ENCODE measurements around the gene MTHFD1L. TPM values are rescaled to one million over a fixed set of nuclear protein-coding genes. Genes with fewer than 3 reads are reported as not detected.

Gene MTHFD1L
- total and polyA plus RNA-seq, 10 donors, result 6.7 to 32.1 (median 13.1) TPM

- no peaks in the 10 kb centered on the region for H3K27me3 ChIP-seq (replicated peaks in 1 of 7)
- no peak overlapping the region for H3K27ac ChIP-seq
- H3K9me3 ChIP-seq, result no peaks in the 10 kb centered on the region
- peaks cover 0 to 30% (median 4%) of the 10 kb centered on the region in 6 donors for H3K36me3 ChIP-seq
- DNase-seq, result no peak
- no peak overlapping the region for H3K4me3 ChIP-seq
- peaks cover 0 to 19% (median 12%) of the 10 kb centered on the region in 6 donors for H3K4me1 ChIP-seq
- TF ChIP-seq CTCF (IDR thresholded peaks at IDR 0.05 in 8 of 11, conservative IDR thresholded peaks at IDR 0.05 in 3 of 11) (no peak), POLR2AphosphoS5 (IDR thresholded peaks at IDR 0.05) (no peak), POLR2A (IDR thresholded peaks at IDR 0.05) (no peak)
- 88 to 92% (median 92%) methylated on average over 3 of the region's 3 CpGs for WGBS, 5 donors
- intact Hi-C loops (cut with DNase I; ENCODE audit: low total_unique reads), result no loop called here
Measured at GRCh38 chr6:150902142-150902776, 36.8 kb downstream of the MTHFD1L start.

DNA sequence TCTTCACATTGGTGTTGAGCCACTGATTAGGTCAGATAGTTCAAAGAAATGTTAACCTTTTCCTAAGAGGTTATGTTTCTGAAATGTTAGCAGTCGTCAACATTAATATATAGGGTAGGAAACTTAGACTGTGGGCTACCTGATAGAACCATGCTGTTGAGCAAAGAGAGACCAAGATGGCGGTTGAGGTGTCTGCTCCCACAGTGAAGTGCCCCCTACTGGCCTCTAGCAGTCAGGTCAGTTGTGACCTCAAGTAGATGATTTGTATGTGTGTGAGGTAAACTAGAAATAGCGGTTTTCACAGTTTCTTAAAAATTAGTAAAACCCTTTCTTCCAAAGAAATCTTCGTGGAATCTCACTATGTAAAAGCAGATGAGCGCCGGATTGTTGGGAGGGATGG is 40.3 kb downstream of the MTHFD1L start:
- Histone ChIP-seq H3K4me1 (no peaks in the 10 kb centered on the region), H3K27me3 (replicated peaks in 1 of 7) (no peaks in the 10 kb centered on the region), H3K4me3 (no peak overlapping the region), H3K36me3 (peaks cover 0 to 26% (median 4%) of the 10 kb centered on the region in 6 donors), H3K9me3 (no peaks in the 10 kb centered on the region), H3K27ac (no peak overlapping the region)
- no peak for DNase-seq
- TF ChIP-seq POLR2AphosphoS5 (IDR thresholded peaks at IDR 0.05) (no peak), POLR2A (IDR thresholded peaks at IDR 0.05) (no peak), CTCF (IDR thresholded peaks at IDR 0.05 in 8 of 11, conservative IDR thresholded peaks at IDR 0.05 in 3 of 11) (no peak)
- WGBS, 5 donors, result 80 to 100% (median 89%) methylated on average over 6 of the region's 6 CpGs
- intact Hi-C loops (cut with DNase I; ENCODE audit: low total_unique reads), result no loop called here

DNA sequence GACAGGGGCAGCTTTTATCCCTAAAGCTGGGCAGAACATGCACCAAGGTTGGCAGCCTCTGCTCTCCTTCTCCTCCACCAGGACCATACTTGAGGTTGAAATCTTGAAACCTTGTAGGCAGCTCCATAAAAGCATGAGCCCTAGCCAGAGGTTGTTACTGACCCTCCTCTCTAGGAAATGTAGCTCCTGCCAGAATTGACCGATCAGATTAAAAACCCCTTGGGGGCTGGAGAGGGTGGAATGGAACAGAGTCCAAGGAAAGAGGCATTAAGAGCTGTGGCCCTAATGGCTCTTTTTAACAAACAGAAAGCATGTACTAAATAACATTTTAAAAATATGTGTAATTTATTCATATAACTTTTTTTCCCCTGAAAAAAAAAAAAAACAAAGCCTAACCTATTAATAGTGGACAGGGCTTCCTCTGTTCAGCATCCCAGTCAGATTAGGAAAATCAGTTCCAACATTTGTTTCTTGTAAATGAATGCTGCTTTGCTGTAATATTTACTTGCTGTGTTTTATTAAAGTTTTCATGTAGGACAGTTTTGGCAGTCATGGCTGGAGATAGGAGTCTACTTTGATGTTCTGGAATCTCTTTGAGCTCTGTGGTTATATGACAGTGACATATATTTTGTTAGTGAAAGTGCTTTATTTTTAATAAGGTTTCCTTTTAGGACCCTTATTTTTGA is 41.3 kb downstream of the MTHFD1L start:
- DNase-seq, result no peak
- intact Hi-C loops (cut with DNase I; ENCODE audit: low total_unique reads), result no loop called here
- 88 to 100% (median 96%) methylated on average over 1 of the region's 1 CpG for WGBS, 5 donors
- H3K36me3 ChIP-seq, result peaks cover 0 to 27% (median 4%) of the 10 kb centered on the region in 6 donors
- H3K4me1 ChIP-seq, result no peaks in the 10 kb centered on the region
- H3K27ac ChIP-seq, result no peak overlapping the region
- no peaks in the 10 kb centered on the region for H3K27me3 ChIP-seq (replicated peaks in 1 of 7)
- H3K4me3 ChIP-seq, result no peak overlapping the region
- peaks cover 0 to 3% (median 0%) of the 10 kb centered on the region in 8 donors for H3K9me3 ChIP-seq
- TF ChIP-seq POLR2A (IDR thresholded peaks at IDR 0.05), result no peak
- no peak for TF ChIP-seq POLR2AphosphoS5 (IDR thresholded peaks at IDR 0.05)
- TF ChIP-seq CTCF (IDR thresholded peaks at IDR 0.05 in 8 of 11, conservative IDR thresholded peaks at IDR 0.05 in 3 of 11), result no peak

DNA sequence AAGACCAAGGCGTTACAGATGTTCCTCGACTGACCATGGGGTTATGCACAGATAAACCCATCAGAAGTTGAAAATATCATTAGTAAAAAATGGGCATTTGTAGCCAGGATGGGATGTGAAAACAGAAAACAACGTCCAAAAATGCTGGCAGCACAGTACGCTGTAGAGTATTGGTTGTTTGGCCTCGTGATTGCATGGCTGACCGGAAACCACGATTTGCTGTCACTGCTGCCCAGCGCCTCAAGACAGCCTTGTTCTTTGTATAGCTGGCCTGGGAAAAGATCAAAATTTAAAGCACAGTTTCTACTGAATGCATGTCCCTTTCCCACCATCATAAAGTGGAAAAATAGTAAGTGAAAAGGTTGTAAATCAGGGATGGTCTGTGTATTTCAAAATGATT is 41.9 kb downstream of the MTHFD1L start:
- intact Hi-C loops (cut with DNase I; ENCODE audit: low total_unique reads), result no loop called here
- H3K4me3 ChIP-seq, result no peak overlapping the region
- H3K9me3 ChIP-seq, result peaks cover 0 to 5% (median 0%) of the 10 kb centered on the region in 8 donors
- H3K27ac ChIP-seq, result no peak overlapping the region
- no peaks in the 10 kb centered on the region for H3K27me3 ChIP-seq (replicated peaks in 1 of 7)
- no peak for TF ChIP-seq POLR2A (IDR thresholded peaks at IDR 0.05)
- no peak for TF ChIP-seq CTCF (IDR thresholded peaks at IDR 0.05 in 8 of 11, conservative IDR thresholded peaks at IDR 0.05 in 3 of 11)
- no peak for TF ChIP-seq POLR2AphosphoS5 (IDR thresholded peaks at IDR 0.05)
- no peaks in the 10 kb centered on the region for H3K4me1 ChIP-seq
- peaks cover 0 to 30% (median 4%) of the 10 kb centered on the region in 6 donors for H3K36me3 ChIP-seq
- WGBS, 5 donors, result 91 to 97% (median 92%) methylated on average over 8 of the region's 8 CpGs
- DNase-seq, result no peak
